CD4-positive, alpha-beta T cell (primary cell): Measurements from ENCODE around the gene WDR90. TPM values are rescaled to one million over a fixed set of nuclear protein-coding genes. Genes with fewer than 3 reads are reported as not detected.

Experiments used
- ATAC-seq: fragments of 200-7000 bp; cut with Tn5 transposase; one replicate; pipeline ENCODE4 v1.10.0; 2022; ENCODE audit warnings: mild to moderate bottlenecking; ENCODE audit not compliant: poor library complexity
- CTCF ChIA-PET: fragments of 350-600 bp; sonication (Branson Sonifier 250); formaldehyde crosslinking; loops from one replicate; lab custom pipeline; 2021; ENCODE audit warnings: antibody characterized with exemption, inconsistent platforms; lab: Charles Lee
- POLR2A ChIA-PET: fragments of 350-600 bp; sonication (Branson Sonifier 250); formaldehyde crosslinking; loops from one replicate; lab custom pipeline; 2021; ENCODE audit warnings: antibody characterized with exemption, inconsistent platforms; lab: Charles Lee
- DNase-seq, 14 experiments: peaks; one replicate each; pipeline ENCODE4 v3.0.0-alpha.2; 2013 to 2020; ENCODE audit warnings: mixed read lengths in 2 of 14
- H3K27ac ChIP-seq, 2 donors: one replicate each; pipeline versions ENCODE4 v1.5.1 to v1.7.0; 2013; ENCODE audit warnings: low read length in 2 of 2, low read depth in 1 of 2, mild to moderate bottlenecking in 1 of 2
- H3K27me3 ChIP-seq, 2 experiments: 1 replicate in 1 of 2; 2 replicates in 1 of 2; pipeline versions ENCODE4 v1.6.1 to v1.7.0; 2013; ENCODE audit warnings: low read length in 2 of 2, control low read depth in 1 of 2, mild to moderate bottlenecking in 1 of 2, moderate library complexity in 1 of 2; ENCODE audit not compliant: insufficient read depth in 2 of 2, control insufficient read depth in 1 of 2
- H3K36me3 ChIP-seq: one replicate; pipeline ENCODE4 v1.6.1; 2013; ENCODE audit warnings: low read length, control low read depth; ENCODE audit not compliant: insufficient read depth
- H3K4me1 ChIP-seq: one replicate; pipeline ENCODE4 v1.6.1; 2013; ENCODE audit warnings: low read length, control low read depth; ENCODE audit not compliant: insufficient read depth
- H3K4me3 ChIP-seq: one replicate; pipeline ENCODE4 v1.5.1; 2013; ENCODE audit warnings: mild to moderate bottlenecking, low read length, moderate library complexity
- H3K9me3 ChIP-seq, 2 experiments: 1 replicate in 1 of 2; 2 replicates in 1 of 2; pipeline versions ENCODE4 v1.6.1 to v1.7.0; 2013; ENCODE audit warnings: low read length in 2 of 2, mild to moderate bottlenecking in 2 of 2, control low read depth in 1 of 2, moderate library complexity in 1 of 2; ENCODE audit not compliant: control insufficient read depth in 1 of 2, insufficient read depth in 1 of 2
- H3K27ac Mint-ChIP-seq: one replicate; pipeline ENCODE4 v1.8.0; 2020; ENCODE audit warnings: mixed read lengths
- H3K27me3 Mint-ChIP-seq: one replicate; pipeline ENCODE4 v1.8.0; 2021; ENCODE audit warnings: mixed read lengths
- H3K36me3 Mint-ChIP-seq: one replicate; pipeline ENCODE4 v1.8.0; 2021; ENCODE audit warnings: low read depth, mixed read lengths
- H3K4me1 Mint-ChIP-seq: one replicate; pipeline ENCODE4 v1.8.0; 2021; ENCODE audit warnings: low read depth, mixed read lengths
- H3K4me3 Mint-ChIP-seq: one replicate; pipeline ENCODE4 v1.8.0; 2020; ENCODE audit warnings: mild to moderate bottlenecking, mixed read lengths
- H3K9me3 Mint-ChIP-seq: one replicate; pipeline ENCODE4 v1.8.0; 2020; ENCODE audit warnings: mixed read lengths
- intact Hi-C, 2 experiments: fragments of 100-400 bp; cut with DNase I in 1 of 2; cut with micrococcal nuclease in 1 of 2; formaldehyde crosslinking; loops; one replicate each; pipeline versions ENCODE4 v1.15.1 to v1.9.0; 2023 to 2025; cut with DNase I, micrococcal nuclease
- total RNA-seq, 174 experiments: library from RNA in 2 of 174; stranded (reverse) in 2 of 174; gene quantifications; one replicate each; pipeline ENCODE4 v1.2.3 and lab custom pipeline; 2021 to 2026
- TF ChIP-seq, protein P1 (sequence below): fragments of 200-600 bp; IDR thresholded peaks from one replicate; pipeline ENCODE4 v1.8.0; 2022; ENCODE audit warnings: antibody characterized with exemption, mild to moderate bottlenecking

Gene WDR90
- total RNA-seq, 2 experiments from 2014 or later = 8.1 to 10.3 TPM

DNA sequence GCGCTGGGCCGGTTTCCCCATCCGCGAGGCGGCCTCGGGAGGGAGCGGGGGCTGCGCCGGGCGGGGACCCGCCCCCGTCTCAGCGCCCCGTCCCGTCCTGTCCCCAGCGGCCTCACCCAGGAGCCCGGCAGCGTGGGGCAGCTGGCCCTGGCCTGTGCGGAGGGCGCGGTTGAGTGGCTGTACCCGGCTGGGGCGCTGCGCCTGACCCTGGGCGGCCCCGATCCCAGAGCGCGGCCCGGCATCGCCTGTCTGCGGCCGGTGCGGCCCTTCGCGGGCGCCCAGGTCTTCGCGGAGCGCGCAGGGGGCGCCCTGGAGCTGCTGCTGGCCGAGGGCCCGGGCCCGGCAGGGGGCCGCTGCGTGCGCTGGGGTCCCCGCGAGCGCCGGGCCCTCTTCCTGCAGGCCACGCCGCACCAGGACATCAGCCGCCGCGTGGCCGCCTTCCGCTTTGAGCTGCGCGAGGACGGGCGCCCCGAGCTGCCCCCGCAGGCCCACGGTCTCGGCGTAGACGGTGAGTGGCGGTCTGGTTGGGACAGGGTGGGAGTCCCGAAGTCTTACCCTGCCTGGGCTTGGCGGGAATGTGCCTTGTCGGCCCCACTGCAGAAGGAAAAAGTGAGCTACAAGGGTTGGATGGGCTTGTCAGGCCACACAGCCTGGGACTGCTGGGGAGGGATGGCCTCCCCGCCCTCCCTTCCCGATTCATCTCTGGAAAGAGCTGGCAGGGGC, 66.5 kb downstream of the WDR90 start:
- Histone ChIP-seq H3K4me1 (peaks cover 41% of the 10 kb centered on the region), H3K27me3 (peaks cover 17 to 23% of the 10 kb centered on the region in 2 experiments), H3K4me3 (no peak overlapping the region), H3K27ac (no peak overlapping the region), H3K36me3 (no peaks in the 10 kb centered on the region), H3K9me3 (peaks cover 0 to 12% of the 10 kb centered on the region in 2 experiments)
- TF ChIP-seq, protein P1, sequence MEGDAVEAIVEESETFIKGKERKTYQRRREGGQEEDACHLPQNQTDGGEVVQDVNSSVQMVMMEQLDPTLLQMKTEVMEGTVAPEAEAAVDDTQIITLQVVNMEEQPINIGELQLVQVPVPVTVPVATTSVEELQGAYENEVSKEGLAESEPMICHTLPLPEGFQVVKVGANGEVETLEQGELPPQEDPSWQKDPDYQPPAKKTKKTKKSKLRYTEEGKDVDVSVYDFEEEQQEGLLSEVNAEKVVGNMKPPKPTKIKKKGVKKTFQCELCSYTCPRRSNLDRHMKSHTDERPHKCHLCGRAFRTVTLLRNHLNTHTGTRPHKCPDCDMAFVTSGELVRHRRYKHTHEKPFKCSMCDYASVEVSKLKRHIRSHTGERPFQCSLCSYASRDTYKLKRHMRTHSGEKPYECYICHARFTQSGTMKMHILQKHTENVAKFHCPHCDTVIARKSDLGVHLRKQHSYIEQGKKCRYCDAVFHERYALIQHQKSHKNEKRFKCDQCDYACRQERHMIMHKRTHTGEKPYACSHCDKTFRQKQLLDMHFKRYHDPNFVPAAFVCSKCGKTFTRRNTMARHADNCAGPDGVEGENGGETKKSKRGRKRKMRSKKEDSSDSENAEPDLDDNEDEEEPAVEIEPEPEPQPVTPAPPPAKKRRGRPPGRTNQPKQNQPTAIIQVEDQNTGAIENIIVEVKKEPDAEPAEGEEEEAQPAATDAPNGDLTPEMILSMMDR = no peak
- intact Hi-C loops = loop anchor here in 1 of 2 experiments (2.0 kb wide), 1 partner anchor 13 kb away; no protein-coding TSS in a partner anchor
- H3K9me3 Mint-ChIP-seq = no peaks in the 10 kb centered on the region
- ChIA-PET CTCF (interaction anchor here (1.0 to 2.3 kb wide), 3 partner anchors 18 to 73 kb away, joined by 3 to 8 read pairs (median 3); partner anchors contain the start of genes CHTF18, CIAO3 and RPUSD1), POLR2A (interaction anchor here (1.4 to 4.5 kb wide), 4 partner anchors 11 to 73 kb away, joined by 3 to 30 read pairs (median 14); partner anchors contain the start of genes CCDC78, CHTF18, HAGHL and RPUSD1)
- peaks cover 24% of the 10 kb centered on the region for H3K4me1 Mint-ChIP-seq
- no peaks in the 10 kb centered on the region for H3K36me3 Mint-ChIP-seq
- peak in 3 of 14 experiments; percentile 27 to 49 (median 46) for DNase-seq
- H3K4me3 Mint-ChIP-seq = peak overlapping the region; percentile 69
- no peak for ATAC-seq
- H3K27me3 Mint-ChIP-seq = peaks cover 14% of the 10 kb centered on the region
- no peak overlapping the region for H3K27ac Mint-ChIP-seq

DNA sequence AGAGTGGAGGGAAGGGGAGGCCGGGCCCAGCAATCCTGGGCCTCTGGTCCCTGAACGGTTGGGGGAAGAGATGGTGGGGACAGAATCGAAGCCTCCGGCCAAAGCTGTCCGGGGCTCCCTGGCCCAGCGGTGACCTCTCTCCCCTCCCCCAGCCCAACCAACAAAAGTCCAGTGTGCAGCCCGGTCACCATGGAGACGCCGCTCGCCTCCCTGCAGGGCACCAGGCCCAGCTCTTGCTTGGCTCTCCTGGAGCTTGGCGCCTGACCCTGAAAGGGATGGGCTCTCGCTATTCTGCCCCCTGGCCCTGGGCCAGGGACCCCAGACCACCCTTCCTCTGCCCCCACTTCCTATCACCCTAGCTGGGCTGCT, 67.0 kb downstream of the WDR90 start:
- Histone ChIP-seq H3K9me3 (peaks cover 0 to 8% of the 10 kb centered on the region in 2 experiments), H3K4me1 (peaks cover 44% of the 10 kb centered on the region), H3K4me3 (no peak overlapping the region), H3K36me3 (no peaks in the 10 kb centered on the region), H3K27me3 (peaks cover 11 to 18% of the 10 kb centered on the region in 2 experiments), H3K27ac (no peak overlapping the region)
- Mint-ChIP-seq H3K4me1 (peaks cover 24% of the 10 kb centered on the region), H3K4me3 (peak overlapping the region; percentile 69), H3K27me3 (peaks cover 14% of the 10 kb centered on the region), H3K27ac (no peak overlapping the region), H3K9me3 (no peaks in the 10 kb centered on the region), H3K36me3 (no peaks in the 10 kb centered on the region)
- DNase-seq = no peak
- TF ChIP-seq, protein P1 = no peak
- ATAC-seq = no peak
- ChIA-PET CTCF (interaction anchor here (1.0 to 2.3 kb wide), 3 partner anchors 17 to 72 kb away, joined by 3 to 8 read pairs (median 3); partner anchors contain the start of genes CHTF18, CIAO3 and RPUSD1), POLR2A (interaction anchor here (1.2 to 4.5 kb wide), 5 partner anchors 10 to 72 kb away, joined by 3 to 30 read pairs (median 5); partner anchors contain the start of genes CCDC78, CHTF18, HAGHL and RPUSD1)
- intact Hi-C loops = no loop called here

DNA sequence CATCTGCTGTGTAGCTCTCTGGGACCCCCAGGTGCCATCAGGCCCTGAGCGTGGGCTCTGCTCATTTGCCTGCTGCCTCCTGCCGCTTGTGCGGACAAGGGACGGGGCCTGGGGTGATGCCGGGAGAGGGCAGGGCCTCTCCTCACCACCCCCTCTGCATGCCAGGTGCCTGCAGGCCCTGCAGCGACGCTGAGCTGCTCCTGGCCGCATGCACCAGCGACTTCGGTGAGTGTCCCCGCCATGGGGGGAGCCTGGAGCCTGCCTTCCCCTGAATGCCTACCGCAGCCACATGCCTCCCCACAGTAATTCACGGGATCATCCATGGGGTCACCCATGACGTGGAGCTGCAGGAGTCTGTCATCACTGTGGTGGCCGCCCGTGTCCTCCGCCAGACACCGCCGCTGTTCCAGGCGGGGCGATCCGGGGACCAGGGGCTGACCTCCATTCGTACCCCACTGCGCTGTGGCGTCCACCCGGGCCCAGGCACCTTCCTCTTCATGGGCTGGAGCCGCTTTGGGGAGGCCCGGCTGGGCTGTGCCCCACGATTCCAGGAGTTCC, 67.7 kb downstream of the WDR90 start:
- Mint-ChIP-seq H3K4me3 (peak overlapping the region; percentile 69), H3K9me3 (no peaks in the 10 kb centered on the region), H3K27ac (no peak overlapping the region), H3K27me3 (peaks cover 14% of the 10 kb centered on the region), H3K36me3 (no peaks in the 10 kb centered on the region), H3K4me1 (peaks cover 24% of the 10 kb centered on the region)
- ATAC-seq (no peak), DNase-seq (no peak)
- peaks cover 7 to 14% of the 10 kb centered on the region in 2 experiments for H3K27me3 ChIP-seq
- peaks cover 0 to 12% of the 10 kb centered on the region in 2 experiments for H3K9me3 ChIP-seq
- no peak overlapping the region for H3K27ac ChIP-seq
- H3K4me3 ChIP-seq = no peak overlapping the region
- intact Hi-C loops = no loop called here
- POLR2A ChIA-PET = interaction anchor here (1.2 to 4.5 kb wide), 5 partner anchors 10 to 72 kb away, joined by 3 to 30 read pairs (median 5); partner anchors contain the start of genes CCDC78, CHTF18, HAGHL and RPUSD1
- TF ChIP-seq, protein P1 = no peak
- no peaks in the 10 kb centered on the region for H3K36me3 ChIP-seq
- peaks cover 43% of the 10 kb centered on the region for H3K4me1 ChIP-seq
- CTCF ChIA-PET = interaction anchor here (2.3 kb wide), 1 partner anchor 23 kb away, joined by 8 read pairs; the partner anchor contains the start of gene CIAO3

Other genes starting within 250 kb of the WDR90 start
- 1 to 10 TPM; 5.7 to 7.0 TPM for gene DECR2, start 247.5 kb upstream of the WDR90 start, total RNA-seq
- 10 to 100 TPM; 28.4 to 29.0 TPM for gene RAB11FIP3, start 223.7 kb upstream of the WDR90 start, total RNA-seq
- 10 to 100 TPM; 35.5 to 36.9 TPM for gene CAPN15, start 121.7 kb upstream of the WDR90 start, total RNA-seq
- not detected for gene PRR35, start 89.0 kb upstream of the WDR90 start, total RNA-seq
- under 1 TPM; 0.45 to 0.55 TPM for gene NHLRC4, start 82.4 kb upstream of the WDR90 start, total RNA-seq
- 10 to 100 TPM; 22.8 to 27.0 TPM for gene PIGQ, start 79.4 kb upstream of the WDR90 start, total RNA-seq
- 1 to 10 TPM; 8.9 to 9.5 TPM for gene RAB40C, start 59.3 kb upstream of the WDR90 start, total RNA-seq
- gene WFIKKN1, start 18.4 kb upstream of the WDR90 start, total RNA-seq = under 1 TPM; 0.64 to 0.99 TPM
- 10 to 100 TPM; 39.5 to 39.6 TPM for gene METTL26, start 13.1 kb upstream of the WDR90 start, total RNA-seq
- 10 to 100 TPM; 11.4 to 14.6 TPM for gene MCRIP2, start 7.5 kb upstream of the WDR90 start, total RNA-seq
- 100 to 1,000 TPM; 202 to 209 TPM for gene RHOT2, start 18.8 kb downstream of the WDR90 start, total RNA-seq
- 1 to 10 TPM; 6.6 to 6.9 TPM for gene RHBDL1, start 26.3 kb downstream of the WDR90 start, total RNA-seq
- 10 to 100 TPM; 46.9 to 53.9 TPM for gene STUB1, start 31.0 kb downstream of the WDR90 start, total RNA-seq
- gene JMJD8, start 35.0 kb downstream of the WDR90 start, total RNA-seq = 10 to 100 TPM; 22.0 to 23.6 TPM
- gene WDR24, start 41.0 kb downstream of the WDR90 start, total RNA-seq = 10 to 100 TPM; 12.1 to 12.6 TPM
- 10 to 100 TPM; 11.0 to 11.7 TPM for gene FBXL16, start 56.4 kb downstream of the WDR90 start, total RNA-seq
- 1 to 10 TPM; 2.6 to 3.2 TPM for gene METRN, start 65.8 kb downstream of the WDR90 start, total RNA-seq
- gene ANTKMT, start 71.8 kb downstream of the WDR90 start, total RNA-seq = 1 to 10 TPM; 8.1 TPM
- gene CCDC78, start 77.1 kb downstream of the WDR90 start, total RNA-seq = 1 to 10 TPM; 1.2 to 2.7 TPM
- gene HAGHL, start 77.7 kb downstream of the WDR90 start, total RNA-seq = 1 to 10 TPM; 7.1 to 9.2 TPM
- gene CIAO3, start 91.6 kb downstream of the WDR90 start, total RNA-seq = 10 to 100 TPM; 33.3 to 38.2 TPM
- gene MSLN, start 111.4 kb downstream of the WDR90 start, total RNA-seq = not detected
- 10 to 100 TPM; 12.8 to 15.0 TPM for gene RPUSD1, start 139.0 kb downstream of the WDR90 start, total RNA-seq
- 10 to 100 TPM; 30.7 to 31.1 TPM for gene CHTF18, start 139.3 kb downstream of the WDR90 start, total RNA-seq
- not detected for gene GNG13, start 151.4 kb downstream of the WDR90 start, total RNA-seq